ENCODE measurements around the gene NEUROD2. TPM values are rescaled to one million over a fixed set of nuclear protein-coding genes. Genes with fewer than 3 reads are reported as not detected.

The NEUROD2 gene
- total and polyA plus RNA-seq, 2 donors (not counting 3 experiments of a cell fraction or from before 2014, with no cell fraction given), result not detected

DNA sequence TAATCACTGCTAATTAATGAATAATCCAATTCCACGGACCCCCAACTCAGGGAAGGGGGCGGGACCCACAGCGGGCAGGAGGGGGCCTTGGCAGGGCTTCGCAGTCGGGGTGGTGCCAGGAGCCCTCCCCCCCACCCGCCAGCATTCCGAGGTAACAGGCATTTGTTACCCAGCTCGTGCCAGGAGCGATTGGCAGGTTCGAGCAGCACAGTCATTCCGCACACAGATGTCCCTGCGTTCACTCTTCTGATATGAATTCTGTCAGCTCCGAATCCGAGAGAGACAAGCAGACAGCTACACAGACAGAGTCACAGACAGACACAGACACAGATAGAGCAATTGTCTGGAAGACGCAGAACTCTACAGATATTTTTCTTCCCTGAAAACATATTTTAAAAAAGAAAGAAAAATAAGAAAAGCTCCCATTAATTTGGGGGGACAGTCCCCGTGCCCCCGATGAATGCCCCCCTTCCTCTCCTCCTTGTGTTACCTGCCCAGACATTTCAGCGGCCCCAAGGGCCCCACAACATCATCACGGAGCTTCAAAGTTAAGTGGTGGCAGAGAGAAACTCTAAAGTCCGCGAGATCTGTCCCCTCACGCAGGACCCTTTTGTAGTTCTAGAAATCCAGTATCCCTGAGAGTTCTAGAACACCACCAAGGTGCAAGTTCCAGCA lies 10.2 kb downstream of the NEUROD2 start:
- ChIA-PET CTCF (interaction anchor here (1.7 kb wide), 1 partner anchor 24 kb away, joined by 8 read pairs; no protein-coding TSS in a partner anchor), POLR2A (no interaction called here)
- H3K27ac ChIP-seq (ENCODE audit: insufficient read depth, low read depth, low read length), result no peak overlapping the region
- TF ChIP-seq POLR2AphosphoS5 (IDR thresholded peaks at IDR 0.05; ENCODE audit: insufficient read depth, low read depth, low read length) (no peak), JUN (IDR thresholded peaks at IDR 0.05; ENCODE audit: borderline replicate concordance, insufficient read depth, insufficient read length, low read depth) (no peak), MYC (IDR thresholded peaks at IDR 0.05; ENCODE audit: low read depth, low read length) (no peak), CTCF (IDR thresholded peaks at IDR 0.05; ENCODE audit: extremely low read depth in 1 of 2, insufficient read depth in 1 of 2, low read depth in 1 of 2, low read length in 2 of 2) (no peak), POLR2A (IDR thresholded peaks at IDR 0.05; ENCODE audit: low read depth, low read length) (no peak), FOS (IDR thresholded peaks at IDR 0.05; ENCODE audit: borderline replicate concordance, insufficient read depth, low read length) (no peak), GATA2 (IDR thresholded peaks at IDR 0.05; ENCODE audit: insufficient read depth, insufficient read length, low read depth, low read length) (no peak), EZH2 (IDR thresholded peaks at IDR 0.05; ENCODE audit: borderline replicate concordance, low read depth, low read length, severe bottlenecking) (no peak)
- TF ChIP-seq, protein P1, sequence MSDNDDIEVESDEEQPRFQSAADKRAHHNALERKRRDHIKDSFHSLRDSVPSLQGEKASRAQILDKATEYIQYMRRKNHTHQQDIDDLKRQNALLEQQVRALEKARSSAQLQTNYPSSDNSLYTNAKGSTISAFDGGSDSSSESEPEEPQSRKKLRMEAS (IDR thresholded peaks at IDR 0.05; ENCODE audit: insufficient read depth, insufficient read length), result no peak
- no peaks in the 10 kb centered on the region for H4K20me1 ChIP-seq (replicated peaks; ENCODE audit: control insufficient read depth, extremely low read depth, insufficient read depth, low read length)
- intact Hi-C loops (cut with micrococcal nuclease) (no loop called here), dilution Hi-C loops (cut with MboI; ENCODE audit: extremely low pct_ligation_motif_present, low sequenced_read_pairs) (no loop called here)
- no peak overlapping the region for H3K9ac ChIP-seq (replicated peaks; ENCODE audit: extremely low read depth, insufficient read depth, low read length)
- no peaks in the 10 kb centered on the region for H3K36me3 ChIP-seq (ENCODE audit: control insufficient read depth in 2 of 2, extremely low read depth in 1 of 2, insufficient read depth in 2 of 2, low read length in 2 of 2)
- no peak overlapping the region for H3K4me3 ChIP-seq (replicated peaks in 1 of 3; ENCODE audit: insufficient read depth in 1 of 3, low read depth in 1 of 3, low read length in 3 of 3)
- no peaks in the 10 kb centered on the region for H3K4me1 ChIP-seq (ENCODE audit: control insufficient read depth, extremely low read depth, insufficient read depth, low read length)
- no peaks in the 10 kb centered on the region for H3K9me3 ChIP-seq (replicated peaks; ENCODE audit: control insufficient read depth, insufficient read depth, low read length)
- H2AFZ ChIP-seq (ENCODE audit: low read depth, low read length), result no peak overlapping the region
- H3K27me3 ChIP-seq (ENCODE audit: control insufficient read depth in 2 of 2, insufficient read depth in 2 of 2, low read length in 2 of 2), result peaks cover 77% of the 10 kb centered on the region in 2 experiments
- no TSS peak for BruUV-seq (replicated peaks)
- H3K79me2 ChIP-seq (ENCODE audit: control insufficient read depth, insufficient read depth, low read length), result no peaks in the 10 kb centered on the region
- DNase-seq (ENCODE audit: low read depth, low spot score) (no peak), FAIRE-seq (no peak)
- no peak overlapping the region for H3K4me2 ChIP-seq (ENCODE audit: insufficient read depth, low read length)
- no peaks in the 10 kb centered on the region for H3K9me1 ChIP-seq (replicated peaks; ENCODE audit: control insufficient read depth, extremely low read depth, insufficient read depth, low read length)

All from endothelial cell of umbilical vein (primary cell).